ENCODE data around the gene IZUMO1. TPM values are rescaled to one million over a fixed set of nuclear protein-coding genes. Genes with fewer than 3 reads are reported as not detected.
A peak's percentile ranks its signal among the peaks of the same experiment; 100 is the strongest.

Gene IZUMO1
- total and polyA plus RNA-seq, 5 donors from 2014 or later = not detected

DNA sequence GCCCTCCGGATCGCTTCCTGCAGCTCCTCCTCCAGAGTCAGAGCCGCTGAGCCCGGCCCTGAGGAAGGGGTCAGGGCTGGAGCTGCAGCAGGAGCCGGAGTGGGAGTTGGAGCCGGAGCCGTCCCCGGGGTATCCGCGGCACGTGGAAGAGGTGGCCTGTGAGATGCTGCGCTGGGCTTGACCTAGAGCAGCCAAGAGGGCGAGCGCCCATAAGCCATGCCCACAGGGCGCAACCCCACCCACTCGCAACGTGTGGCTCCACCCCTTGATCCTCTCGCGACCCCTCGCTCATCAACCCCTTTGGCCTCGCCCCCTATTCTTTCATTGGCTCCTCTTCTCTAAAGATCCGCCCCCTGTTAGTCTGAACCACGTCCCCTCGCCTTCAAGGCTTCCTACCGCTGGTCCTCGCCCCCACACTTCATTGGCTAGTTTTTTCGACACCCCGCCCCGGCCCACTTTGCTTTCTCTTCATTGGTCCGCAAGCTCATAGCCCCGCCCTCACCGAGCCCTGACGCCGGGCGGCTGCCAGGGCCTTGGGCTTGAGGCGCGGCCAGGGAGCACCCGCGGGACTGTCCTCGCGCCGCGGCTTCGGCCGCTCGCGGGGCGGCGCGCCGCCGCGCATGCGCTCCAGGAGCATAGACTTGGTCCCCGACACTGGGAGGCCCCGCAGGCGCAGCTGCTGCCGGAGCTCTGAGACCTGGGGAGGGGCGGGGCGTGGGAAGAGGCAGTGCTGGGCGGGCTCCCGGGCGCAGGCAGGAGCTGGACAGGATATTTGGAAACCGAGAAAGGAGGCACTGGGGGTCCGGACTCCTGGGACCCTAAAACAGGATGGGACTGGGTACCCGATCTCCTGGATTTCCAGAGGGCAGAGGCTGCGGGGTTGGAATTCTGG is 32.6 kb downstream of the IZUMO1 start:
- H3K27me3 Mint-ChIP-seq = no peaks in the 10 kb centered on the region
- Histone ChIP-seq H3K27me3 (ENCODE audit: control insufficient read depth, insufficient read depth, low read length) (no peaks in the 10 kb centered on the region), H3K9me3 (ENCODE audit: control insufficient read depth in 2 of 2, low read length in 2 of 2) (no peaks in the 10 kb centered on the region), H3K36me3 (ENCODE audit: control insufficient read depth, insufficient read depth, low read length) (no peaks in the 10 kb centered on the region), H3K4me3 (ENCODE audit: low read depth, low read length) (peak overlapping the region; percentile 72), H3K27ac (ENCODE audit: insufficient read depth, low read length, poor library complexity, severe bottlenecking) (peak overlapping the region; percentile 68), H3K4me1 (ENCODE audit: control insufficient read depth, insufficient read depth, low read length, poor library complexity, severe bottlenecking) (peaks cover 19% of the 10 kb centered on the region)
- H3K27ac Mint-ChIP-seq = peak overlapping the region; percentile 74 to 92 (median 80)
- peak overlapping the region; percentile 80 to 96 (median 92) for H3K4me3 Mint-ChIP-seq
- ATAC-seq (ENCODE audit: low read depth in 2 of 2) (peak; percentile 92 to 93), DNase-seq (peak; percentile 95 to 100 (median 96))
- H3K4me1 Mint-ChIP-seq = peaks cover 0 to 33% (median 9%) of the 10 kb centered on the region in 4 donors
- peaks cover 0 to 3% (median 0%) of the 10 kb centered on the region in 7 donors for H3K9me3 Mint-ChIP-seq
- peaks cover 3% of the 10 kb centered on the region for H3K36me3 Mint-ChIP-seq

DNA sequence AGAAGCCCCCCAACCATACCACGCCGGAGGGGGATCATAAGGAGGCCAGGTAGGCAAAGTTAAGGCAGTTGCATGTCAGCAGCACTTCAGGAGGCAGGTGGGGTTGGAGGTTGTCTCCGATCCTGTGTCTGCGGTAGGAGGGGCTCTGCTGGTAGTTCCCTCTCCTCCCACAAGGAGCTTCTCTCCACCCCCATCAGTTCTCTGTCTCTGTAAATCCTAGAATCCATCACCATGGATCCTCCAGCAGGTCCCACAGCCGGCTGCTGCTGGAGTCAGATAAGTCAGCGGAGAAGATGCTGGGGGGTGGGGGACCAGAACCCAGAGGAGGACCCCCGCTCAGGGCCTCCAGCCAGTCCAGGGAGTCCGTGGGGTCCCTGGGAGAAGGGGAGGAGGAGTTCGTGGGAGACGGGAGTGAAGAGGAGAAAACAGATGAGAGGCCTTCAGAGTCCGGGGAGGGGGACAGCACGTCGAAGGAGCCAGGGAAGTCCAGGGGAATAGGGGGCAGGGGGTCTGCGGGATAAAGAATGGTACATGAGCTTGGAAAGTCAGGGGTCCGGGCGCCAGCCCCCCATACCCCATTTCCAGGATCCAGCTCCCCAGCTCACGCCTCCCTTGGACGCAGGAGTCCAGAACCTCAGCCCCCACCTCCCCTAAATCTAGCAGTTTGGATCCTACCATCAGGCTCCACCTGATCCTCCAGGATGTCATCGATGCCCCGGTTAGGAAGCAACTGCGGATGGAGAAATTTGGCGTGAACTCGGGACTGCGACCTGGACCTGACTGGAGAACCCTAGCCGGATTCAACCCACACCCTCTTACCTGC is 33.5 kb downstream of the IZUMO1 start:
- peaks cover 19% of the 10 kb centered on the region for H3K4me1 ChIP-seq (ENCODE audit: control insufficient read depth, insufficient read depth, low read length, poor library complexity, severe bottlenecking)
- Mint-ChIP-seq H3K4me3 (peak overlapping the region; percentile 80 to 96 (median 92)), H3K36me3 (peaks cover 3% of the 10 kb centered on the region), H3K9me3 (peaks cover 0 to 3% (median 0%) of the 10 kb centered on the region in 7 donors), H3K27ac (peak overlapping the region in 2 of 3 donors; percentile 80 to 92), H3K4me1 (peaks cover 0 to 33% (median 9%) of the 10 kb centered on the region in 4 donors), H3K27me3 (no peaks in the 10 kb centered on the region)
- H3K9me3 ChIP-seq (ENCODE audit: control insufficient read depth in 2 of 2, low read length in 2 of 2) = no peaks in the 10 kb centered on the region
- no peaks in the 10 kb centered on the region for H3K27me3 ChIP-seq (ENCODE audit: control insufficient read depth, insufficient read depth, low read length)
- ATAC-seq (ENCODE audit: low read depth in 2 of 2) (no peak), DNase-seq (peak in 1 of 3 donors; percentile 23)
- H3K4me3 ChIP-seq (ENCODE audit: low read depth, low read length) = peak overlapping the region; percentile 72
- H3K27ac ChIP-seq (ENCODE audit: insufficient read depth, low read length, poor library complexity, severe bottlenecking) = peak overlapping the region; percentile 19
- H3K36me3 ChIP-seq (ENCODE audit: control insufficient read depth, insufficient read depth, low read length) = no peaks in the 10 kb centered on the region

DNA sequence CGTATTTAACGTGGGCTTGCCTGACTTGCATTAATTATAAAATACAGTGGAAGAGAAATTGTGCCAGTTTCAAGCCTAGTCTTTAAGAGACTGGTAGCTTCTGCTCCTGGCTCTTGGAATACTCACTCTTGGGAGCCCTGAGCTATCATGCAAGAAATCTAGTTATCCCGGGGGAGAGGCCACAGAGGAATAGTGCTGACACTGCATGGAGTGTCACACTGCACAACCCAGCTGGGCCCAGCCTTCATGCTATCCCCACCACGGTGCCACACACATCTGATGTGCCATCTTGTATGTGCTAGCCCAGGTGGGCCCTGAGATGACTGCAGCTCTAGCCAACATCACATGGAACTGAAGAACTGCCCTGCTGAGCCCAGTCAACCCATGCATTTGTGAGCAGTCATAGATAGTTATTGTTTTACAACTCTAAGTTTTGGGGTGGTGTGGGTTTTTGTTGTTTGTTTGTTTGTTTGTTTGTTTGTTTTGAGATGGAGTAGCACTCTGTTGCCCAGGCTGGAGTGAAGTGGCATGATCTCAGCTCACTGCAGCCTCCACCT is 35.5 kb downstream of the IZUMO1 start:
- Histone ChIP-seq H3K36me3 (ENCODE audit: control insufficient read depth, insufficient read depth, low read length) (no peaks in the 10 kb centered on the region), H3K9me3 (ENCODE audit: control insufficient read depth in 2 of 2, low read length in 2 of 2) (no peaks in the 10 kb centered on the region), H3K4me1 (ENCODE audit: control insufficient read depth, insufficient read depth, low read length, poor library complexity, severe bottlenecking) (peaks cover 19% of the 10 kb centered on the region), H3K27me3 (ENCODE audit: control insufficient read depth, insufficient read depth, low read length) (no peaks in the 10 kb centered on the region), H3K4me3 (ENCODE audit: low read depth, low read length) (no peak overlapping the region), H3K27ac (ENCODE audit: insufficient read depth, low read length, poor library complexity, severe bottlenecking) (no peak overlapping the region)
- ATAC-seq (ENCODE audit: low read depth in 2 of 2) = no peak
- DNase-seq = no peak
- Mint-ChIP-seq H3K36me3 (peaks cover 11% of the 10 kb centered on the region), H3K4me1 (peaks cover 0 to 30% (median 9%) of the 10 kb centered on the region in 4 donors), H3K9me3 (peaks cover 0 to 5% (median 0%) of the 10 kb centered on the region in 7 donors), H3K27ac (no peak overlapping the region), H3K4me3 (peak overlapping the region; percentile 33 to 88 (median 56)), H3K27me3 (no peaks in the 10 kb centered on the region)

DNA sequence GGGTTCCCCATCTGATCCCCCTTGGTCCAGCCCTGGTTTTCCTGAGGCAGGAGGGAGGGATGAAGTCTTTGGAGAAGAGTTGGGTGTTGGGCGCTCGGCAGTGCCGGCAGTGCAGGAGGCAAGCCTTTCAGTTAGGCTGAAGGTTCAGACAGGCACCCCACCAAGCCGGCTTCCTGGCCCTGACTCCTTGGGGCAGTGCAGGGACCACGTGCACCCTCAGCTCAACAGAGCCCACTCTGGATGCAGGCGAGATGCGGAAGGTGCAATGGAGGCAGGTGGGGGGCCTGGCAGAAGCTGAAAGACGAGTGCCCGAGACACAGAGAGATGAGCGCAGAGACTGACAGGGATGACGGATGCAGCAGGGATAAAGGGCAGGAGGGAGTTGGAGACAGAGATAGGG is 38.2 kb downstream of the IZUMO1 start:
- no peak overlapping the region for H3K27ac ChIP-seq (ENCODE audit: insufficient read depth, low read length, poor library complexity, severe bottlenecking)
- DNase-seq = no peak
- H3K4me3 Mint-ChIP-seq = peak overlapping the region in 1 of 4 donors; percentile 73
- H3K27ac Mint-ChIP-seq = peak overlapping the region in 2 of 3 donors; percentile 38 to 86
- H3K4me1 Mint-ChIP-seq = peaks cover 0 to 12% (median 1%) of the 10 kb centered on the region in 4 donors
- H3K36me3 Mint-ChIP-seq = peaks cover 31% of the 10 kb centered on the region
- no peaks in the 10 kb centered on the region for H3K27me3 Mint-ChIP-seq
- no peaks in the 10 kb centered on the region for H3K9me3 ChIP-seq (ENCODE audit: control insufficient read depth in 2 of 2, low read length in 2 of 2)
- H3K36me3 ChIP-seq (ENCODE audit: control insufficient read depth, insufficient read depth, low read length) = no peaks in the 10 kb centered on the region
- no peaks in the 10 kb centered on the region for H3K27me3 ChIP-seq (ENCODE audit: control insufficient read depth, insufficient read depth, low read length)
- ATAC-seq (ENCODE audit: low read depth in 2 of 2) = no peak
- peaks cover 0 to 2% (median 0%) of the 10 kb centered on the region in 7 donors for H3K9me3 Mint-ChIP-seq
- H3K4me3 ChIP-seq (ENCODE audit: low read depth, low read length) = no peak overlapping the region
- peaks cover 8% of the 10 kb centered on the region for H3K4me1 ChIP-seq (ENCODE audit: control insufficient read depth, insufficient read depth, low read length, poor library complexity, severe bottlenecking)

DNA sequence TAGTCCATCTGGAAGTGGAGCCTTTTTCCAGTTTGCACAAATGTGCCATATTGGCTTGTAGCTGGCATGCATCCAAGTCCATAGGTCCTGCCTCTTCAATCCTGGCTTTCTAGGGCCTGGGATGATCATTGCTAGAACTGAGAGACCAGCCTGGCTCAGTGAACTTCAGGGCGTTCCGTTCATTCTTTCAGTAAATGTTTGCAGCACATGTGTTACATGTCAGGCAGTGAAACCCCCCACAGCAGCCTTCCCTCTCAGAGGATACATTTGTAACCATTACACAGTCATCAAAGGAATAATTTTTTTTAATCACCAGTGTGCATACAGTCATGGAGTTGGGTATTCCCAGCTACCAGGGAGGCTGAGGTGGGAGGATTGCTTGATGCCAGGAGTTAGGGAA is 41.3 kb downstream of the IZUMO1 start:
- no peaks in the 10 kb centered on the region for H3K9me3 ChIP-seq (ENCODE audit: control insufficient read depth in 2 of 2, low read length in 2 of 2)
- H3K27me3 Mint-ChIP-seq = no peaks in the 10 kb centered on the region
- peaks cover 0 to 1% (median 0%) of the 10 kb centered on the region in 7 donors for H3K9me3 Mint-ChIP-seq
- H3K4me3 ChIP-seq (ENCODE audit: low read depth, low read length) = no peak overlapping the region
- peaks cover 37% of the 10 kb centered on the region for H3K36me3 Mint-ChIP-seq
- no peak overlapping the region for H3K27ac ChIP-seq (ENCODE audit: insufficient read depth, low read length, poor library complexity, severe bottlenecking)
- peaks cover 0 to 5% (median 0%) of the 10 kb centered on the region in 4 donors for H3K4me1 Mint-ChIP-seq
- no peaks in the 10 kb centered on the region for H3K36me3 ChIP-seq (ENCODE audit: control insufficient read depth, insufficient read depth, low read length)
- ATAC-seq (ENCODE audit: low read depth in 2 of 2) = no peak
- H3K4me3 Mint-ChIP-seq = no peak overlapping the region
- no peak for DNase-seq
- H3K4me1 ChIP-seq (ENCODE audit: control insufficient read depth, insufficient read depth, low read length, poor library complexity, severe bottlenecking) = no peaks in the 10 kb centered on the region
- no peaks in the 10 kb centered on the region for H3K27me3 ChIP-seq (ENCODE audit: control insufficient read depth, insufficient read depth, low read length)
- H3K27ac Mint-ChIP-seq = no peak overlapping the region

DNA sequence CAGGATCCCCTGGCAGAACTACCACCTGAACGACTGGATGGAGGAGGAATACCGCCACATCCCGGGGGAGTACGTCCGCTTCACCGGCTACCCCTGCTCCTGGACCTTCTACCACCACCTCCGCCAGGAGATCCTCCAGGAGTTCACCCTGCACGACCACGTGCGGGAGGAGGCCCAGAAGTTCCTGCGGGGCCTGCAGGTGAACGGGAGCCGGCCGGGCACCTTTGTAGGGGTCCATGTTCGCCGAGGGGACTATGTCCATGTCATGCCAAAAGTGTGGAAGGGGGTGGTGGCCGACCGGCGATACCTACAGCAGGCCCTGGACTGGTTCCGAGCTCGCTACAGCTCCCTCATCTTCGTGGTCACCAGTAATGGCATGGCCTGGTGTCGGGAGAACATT is 43.4 kb downstream of the IZUMO1 start:
- H3K4me1 Mint-ChIP-seq = no peaks in the 10 kb centered on the region
- no peak overlapping the region for H3K4me3 Mint-ChIP-seq

DNA sequence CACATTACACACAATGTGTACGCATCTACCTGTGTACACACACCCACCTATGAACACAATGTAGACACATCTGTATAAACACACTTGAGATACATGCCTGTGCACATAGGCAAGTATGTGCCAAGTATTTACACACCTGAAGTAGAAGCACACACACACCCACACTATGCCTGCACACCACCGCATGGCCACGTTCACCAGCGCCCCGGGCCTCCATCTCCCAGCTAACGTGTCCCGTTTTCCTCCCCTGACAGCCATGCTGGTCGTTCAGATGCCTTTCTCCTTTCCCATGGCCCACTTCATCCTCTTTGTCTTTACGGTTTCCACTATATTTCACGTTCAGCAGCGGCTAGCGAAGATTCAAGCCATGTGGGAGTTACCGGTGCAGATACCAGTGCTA is 44.0 kb downstream of the IZUMO1 start:
- peaks cover 9% of the 10 kb centered on the region for H3K27me3 Mint-ChIP-seq
- H3K27ac Mint-ChIP-seq = peak overlapping the region in 1 of 3 donors; percentile 27
- Histone ChIP-seq H3K27me3 (ENCODE audit: control insufficient read depth, insufficient read depth, low read length) (no peaks in the 10 kb centered on the region), H3K4me1 (ENCODE audit: control insufficient read depth, insufficient read depth, low read length, poor library complexity, severe bottlenecking) (no peaks in the 10 kb centered on the region), H3K9me3 (ENCODE audit: control insufficient read depth in 2 of 2, low read length in 2 of 2) (no peaks in the 10 kb centered on the region), H3K4me3 (ENCODE audit: low read depth, low read length) (no peak overlapping the region), H3K27ac (ENCODE audit: insufficient read depth, low read length, poor library complexity, severe bottlenecking) (no peak overlapping the region), H3K36me3 (ENCODE audit: control insufficient read depth, insufficient read depth, low read length) (no peaks in the 10 kb centered on the region)
- no peaks in the 10 kb centered on the region for H3K4me1 Mint-ChIP-seq
- no peak overlapping the region for H3K4me3 Mint-ChIP-seq
- no peak for DNase-seq
- no peak for ATAC-seq (ENCODE audit: low read depth in 2 of 2)
- peaks cover 0 to under 1% (median 0%) of the 10 kb centered on the region in 7 donors for H3K9me3 Mint-ChIP-seq
- H3K36me3 Mint-ChIP-seq = peaks cover 37% of the 10 kb centered on the region

More for the DNA sequence above, 43.4 kb downstream of the IZUMO1 start:
- Histone ChIP-seq H3K4me3 (ENCODE audit: low read depth, low read length) (no peak overlapping the region), H3K9me3 (ENCODE audit: control insufficient read depth in 2 of 2, low read length in 2 of 2) (no peaks in the 10 kb centered on the region), H3K27me3 (ENCODE audit: control insufficient read depth, insufficient read depth, low read length) (no peaks in the 10 kb centered on the region), H3K36me3 (ENCODE audit: control insufficient read depth, insufficient read depth, low read length) (no peaks in the 10 kb centered on the region), H3K27ac (ENCODE audit: insufficient read depth, low read length, poor library complexity, severe bottlenecking) (no peak overlapping the region), H3K4me1 (ENCODE audit: control insufficient read depth, insufficient read depth, low read length, poor library complexity, severe bottlenecking) (no peaks in the 10 kb centered on the region)
- peaks cover 3% of the 10 kb centered on the region for H3K27me3 Mint-ChIP-seq
- H3K9me3 Mint-ChIP-seq = peaks cover 0 to 1% (median 0%) of the 10 kb centered on the region in 7 donors
- H3K27ac Mint-ChIP-seq = no peak overlapping the region
- DNase-seq (no peak), ATAC-seq (ENCODE audit: low read depth in 2 of 2) (no peak)
- H3K36me3 Mint-ChIP-seq = peaks cover 37% of the 10 kb centered on the region
